HG02678 (cell line): ENCODE measurements around the gene RADX.

Source experiments
- ATAC-seq: cut with Tn5 transposase; IDR thresholded peaks from one replicate; pipeline ENCODE4 v1.9.1; 2021; ENCODE audit warnings: mild to moderate bottlenecking, moderate library complexity; ENCODE audit not compliant: unreplicated experiment

RADX gene

GRCh38 chrX:106680716-106681115 lies 68.9 kb downstream of the RADX start:
- ATAC-seq, result no peak

DNA sequence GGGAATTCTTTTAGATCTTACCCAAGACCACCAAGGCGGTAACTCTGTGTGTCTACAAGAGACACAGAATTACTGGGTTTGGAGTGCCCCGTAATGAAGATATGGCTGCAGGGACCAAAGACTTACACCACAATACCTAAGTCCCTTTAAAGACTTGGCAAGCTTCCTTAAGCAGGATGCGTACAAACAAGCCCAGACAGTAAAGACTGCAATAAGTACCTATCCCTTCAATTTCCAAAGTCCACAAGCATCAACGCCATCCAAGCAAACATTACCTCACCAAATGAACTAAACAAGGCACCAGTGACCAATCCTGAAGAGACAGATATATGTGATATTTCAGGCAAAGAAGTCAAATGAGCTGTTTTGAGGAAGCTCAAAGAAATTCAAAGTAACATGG lies 72.4 kb downstream of the RADX start:
- ATAC-seq, result no peak

- ATAC-seq, result no peak
These were observed 80.8 kb downstream of the RADX start for GRCh38 chrX:106692425-106693065.

GRCh38 chrX:106696502-106696901 lies 84.7 kb downstream of the RADX start:
- no peak for ATAC-seq

DNA sequence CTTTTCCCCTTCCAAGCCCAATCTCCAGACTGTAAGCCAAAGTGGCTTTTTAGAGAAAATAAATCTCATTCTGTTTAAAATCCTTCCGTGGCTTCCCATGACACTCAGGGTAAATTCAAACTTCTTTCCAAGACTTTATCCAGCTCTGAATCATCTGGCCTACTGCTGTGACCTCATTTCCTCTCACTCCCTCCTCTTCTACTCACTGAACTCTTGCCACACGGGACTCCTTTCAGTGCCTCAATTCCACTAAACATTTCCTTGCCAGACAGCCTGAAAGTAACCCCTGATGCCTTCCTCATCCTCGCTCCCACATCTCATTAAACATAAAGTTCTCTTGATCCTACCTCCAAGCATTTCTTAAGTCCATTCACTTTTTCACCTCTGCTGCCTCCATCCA lies 86.9 kb downstream of the RADX start:
- no peak for ATAC-seq

DNA sequence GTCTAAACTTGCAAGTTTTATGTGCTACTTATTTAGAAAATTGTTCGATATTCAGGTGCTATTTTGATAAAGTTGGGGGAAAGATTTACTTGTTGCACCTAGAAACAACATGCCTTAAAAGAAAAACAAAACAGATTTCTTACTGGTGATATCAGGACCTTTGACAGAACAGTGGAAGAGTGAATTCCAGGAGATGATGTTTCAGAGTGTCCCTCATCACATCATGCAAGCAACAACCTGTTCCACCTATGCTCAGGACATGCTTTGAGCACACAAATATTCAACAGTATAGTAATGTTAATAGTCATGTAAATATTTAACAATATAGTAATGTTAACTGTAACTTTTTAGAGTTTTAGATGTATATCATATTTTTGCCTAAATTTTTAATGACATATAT lies 90.9 kb downstream of the RADX start:
- ATAC-seq, result no peak

DNA sequence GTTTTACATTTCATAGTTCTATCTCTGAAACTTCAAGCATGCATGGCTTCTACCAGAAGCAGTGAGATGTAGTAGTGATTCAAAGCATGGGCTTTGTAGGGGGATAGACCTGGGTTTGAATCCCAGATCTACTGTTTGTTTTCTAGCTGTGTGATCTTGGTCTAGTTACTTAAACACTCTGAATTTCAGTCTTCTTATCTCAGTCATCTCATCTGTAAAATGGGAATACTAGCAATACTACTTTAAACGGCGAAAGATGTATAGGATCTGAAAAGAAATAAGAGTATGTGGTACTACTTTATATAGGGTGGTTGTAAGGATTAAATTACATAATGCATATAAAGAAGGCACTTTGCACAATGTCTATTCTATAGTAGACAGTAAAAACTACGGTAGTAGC lies 94.7 kb downstream of the RADX start:
- no peak for ATAC-seq

DNA sequence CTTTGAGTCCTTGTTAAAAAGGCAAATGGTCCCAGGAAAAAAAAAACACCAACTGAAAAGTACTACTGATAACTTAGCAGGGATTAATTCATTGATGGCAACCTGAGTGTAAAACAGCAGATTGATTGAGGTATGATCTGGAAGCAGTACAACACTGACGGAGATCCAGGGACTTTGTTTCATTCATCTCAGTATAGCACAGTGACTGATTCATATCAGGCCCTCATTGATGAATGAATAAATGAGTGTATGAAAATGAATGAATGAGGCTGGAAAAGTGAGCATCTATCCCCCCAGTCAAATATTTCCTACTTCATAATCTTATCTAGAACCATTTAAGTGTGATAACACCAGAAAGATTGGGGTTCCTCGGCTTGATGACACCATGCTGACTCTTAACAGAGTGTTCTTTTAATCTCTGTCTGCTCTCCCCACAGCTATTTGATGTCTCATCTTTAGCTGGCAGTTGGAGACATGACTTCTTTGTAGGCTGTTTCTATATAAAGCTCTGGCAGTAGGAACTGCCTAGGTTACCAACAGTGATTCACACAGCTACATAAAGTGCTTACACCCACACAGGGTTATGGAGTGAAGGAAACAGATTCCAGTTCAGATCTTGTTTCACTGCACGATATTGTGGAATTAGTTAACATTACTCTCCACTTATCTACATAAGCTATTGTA lies 96.1 kb downstream of the RADX start:
- no peak for ATAC-seq

- no peak for ATAC-seq
These were observed 99.0 kb downstream of the RADX start for GRCh38 chrX:106710771-106711170.

DNA sequence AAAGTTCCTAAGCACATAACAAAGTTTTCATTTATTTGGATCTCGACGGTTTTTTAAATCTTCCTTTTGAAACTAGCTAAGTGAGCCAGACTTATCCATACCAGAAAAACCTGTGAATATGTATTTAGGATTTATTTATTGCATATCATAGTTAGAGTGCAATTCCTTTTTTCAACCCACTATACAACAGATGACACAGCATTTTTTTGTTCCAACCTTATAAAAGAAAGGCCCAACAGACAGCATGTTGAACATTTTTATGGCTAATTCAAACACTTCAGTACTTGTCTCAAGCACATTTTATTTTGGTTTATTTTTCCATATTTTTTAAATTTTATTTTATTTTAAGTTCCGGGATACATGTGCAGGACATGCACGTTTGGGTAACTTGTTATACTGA lies 99.6 kb downstream of the RADX start:
- no peak for ATAC-seq

GRCh38 chrX:106716004-106716403 lies 104.2 kb downstream of the RADX start:
- ATAC-seq, result no peak

GRCh38 chrX:106716463-106716862 lies 104.7 kb downstream of the RADX start:
- no peak for ATAC-seq

- ATAC-seq, result no peak
These were observed 106.9 kb downstream of the RADX start for GRCh38 chrX:106718709-106719108.

GRCh38 chrX:106725931-106726330 lies 114.2 kb downstream of the RADX start:
- ATAC-seq, result no peak

GRCh38 chrX:106726485-106727437 lies 115.0 kb downstream of the RADX start, which contains the start of gene RNF128:
TSS of gene RNF128 (plus strand) at chrX:106726701. CDS start at chrX:106726914, 213 bp downstream.
- no peak for ATAC-seq

DNA sequence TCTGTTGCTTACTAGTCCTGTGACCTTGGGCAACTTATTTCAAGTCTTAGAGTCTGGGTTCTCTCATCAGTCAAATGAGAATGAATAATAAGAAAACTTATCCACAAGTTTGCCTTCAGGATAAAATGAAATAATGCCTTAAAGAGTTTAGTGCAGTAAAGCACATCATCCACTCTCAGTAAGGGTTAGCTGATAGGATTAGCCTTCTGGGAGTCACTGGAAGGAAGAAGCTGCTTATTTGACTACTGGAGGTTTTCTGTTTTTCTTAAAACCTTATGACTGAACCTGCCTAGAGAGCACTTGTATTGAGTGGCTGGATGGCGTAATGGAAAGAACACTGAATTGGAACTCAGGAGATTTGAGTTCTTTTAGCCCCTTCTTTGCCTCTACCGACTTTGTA lies 116.6 kb downstream of the RADX start:
- no peak for ATAC-seq
